ENCODE measurements around the gene GALNTL6. TPM values are rescaled to one million over a fixed set of nuclear protein-coding genes. Genes with fewer than 3 reads are reported as not detected.
A peak's percentile ranks its signal among the peaks of the same experiment; 100 is the strongest.

Gene GALNTL6
- polyA plus RNA-seq, 4 donors: 0.30 to 0.45 (median 0.31) TPM; not detected in 1

- Histone ChIP-seq H3K4me1 (ENCODE audit: control insufficient read depth in 3 of 3, insufficient read depth in 2 of 3, low read depth in 1 of 3, low read length in 2 of 3) (no peaks in the 10 kb centered on the region), H3K36me3 (ENCODE audit: control insufficient read depth in 3 of 3, insufficient read depth in 2 of 3, low read depth in 1 of 3, low read length in 3 of 3) (no peaks in the 10 kb centered on the region), H3K4me3 (ENCODE audit: low read depth in 1 of 3, low read length in 3 of 3) (no peak overlapping the region), H3K27me3 (ENCODE audit: control insufficient read depth in 3 of 3, insufficient read depth in 3 of 3, low read length in 3 of 3) (no peaks in the 10 kb centered on the region), H3K9me3 (ENCODE audit: control insufficient read depth in 2 of 2, insufficient read depth in 1 of 2, low read depth in 1 of 2, low read length in 1 of 2) (no peaks in the 10 kb centered on the region), H3K27ac (ENCODE audit: low read depth in 1 of 3, low read length in 2 of 3) (no peak overlapping the region)
- no peak for DNase-seq
- FAIRE-seq: no peak
- WGBS, 3 donors: 65 to 80% (median 78%) methylated on average over 6 of the region's 6 CpGs
Observed at GRCh38 chr4:172188248-172188988, 375.2 kb downstream of the GALNTL6 start.

- no peaks in the 10 kb centered on the region for H3K9me3 ChIP-seq (ENCODE audit: control insufficient read depth in 2 of 2, insufficient read depth in 1 of 2, low read depth in 1 of 2, low read length in 1 of 2)
- DNase-seq: peak in 1 of 2 donors; percentile 7
- no peaks in the 10 kb centered on the region for H3K36me3 ChIP-seq (ENCODE audit: control insufficient read depth in 3 of 3, insufficient read depth in 2 of 3, low read depth in 1 of 3, low read length in 3 of 3)
- no peaks in the 10 kb centered on the region for H3K4me1 ChIP-seq (ENCODE audit: control insufficient read depth in 3 of 3, insufficient read depth in 2 of 3, low read depth in 1 of 3, low read length in 2 of 3)
- no peak for FAIRE-seq
- H3K27me3 ChIP-seq (ENCODE audit: control insufficient read depth in 3 of 3, insufficient read depth in 3 of 3, low read length in 3 of 3): no peaks in the 10 kb centered on the region
- no peak overlapping the region for H3K4me3 ChIP-seq (ENCODE audit: low read depth in 1 of 3, low read length in 3 of 3)
- H3K27ac ChIP-seq (ENCODE audit: low read depth in 1 of 3, low read length in 2 of 3): no peak overlapping the region
Observed at GRCh38 chr4:172202480-172203076, 389.4 kb downstream of the GALNTL6 start.

- WGBS, 3 donors: 43 to 64% (median 50%) methylated on average over 3 of the region's 3 CpGs
Observed at GRCh38 chr4:172207258-172207657, 394.1 kb downstream of the GALNTL6 start.

GRCh38 chr4:172207886-172208285, 394.7 kb downstream of the GALNTL6 start:
- no peaks in the 10 kb centered on the region for H3K36me3 ChIP-seq (ENCODE audit: control insufficient read depth in 3 of 3, insufficient read depth in 2 of 3, low read depth in 1 of 3, low read length in 3 of 3)
- H3K9me3 ChIP-seq (ENCODE audit: control insufficient read depth in 2 of 2, insufficient read depth in 1 of 2, low read depth in 1 of 2, low read length in 1 of 2): no peaks in the 10 kb centered on the region
- H3K4me3 ChIP-seq (ENCODE audit: low read depth in 1 of 3, low read length in 3 of 3): no peak overlapping the region
- no peaks in the 10 kb centered on the region for H3K4me1 ChIP-seq (ENCODE audit: control insufficient read depth in 3 of 3, insufficient read depth in 2 of 3, low read depth in 1 of 3, low read length in 2 of 3)
- FAIRE-seq (no peak), DNase-seq (no peak)
- WGBS, 3 donors: 49 to 59% (median 58%) methylated on average over 3 of the region's 3 CpGs
- H3K27ac ChIP-seq (ENCODE audit: low read depth in 1 of 3, low read length in 2 of 3): no peak overlapping the region
- no peaks in the 10 kb centered on the region for H3K27me3 ChIP-seq (ENCODE audit: control insufficient read depth in 3 of 3, insufficient read depth in 3 of 3, low read length in 3 of 3)

More at GRCh38 chr4:172207258-172207657, 394.1 kb downstream of the GALNTL6 start:
- FAIRE-seq (no peak), DNase-seq (no peak)
- Histone ChIP-seq H3K4me3 (ENCODE audit: low read depth in 1 of 3, low read length in 3 of 3) (no peak overlapping the region), H3K27ac (ENCODE audit: low read depth in 1 of 3, low read length in 2 of 3) (no peak overlapping the region), H3K4me1 (ENCODE audit: control insufficient read depth in 3 of 3, insufficient read depth in 2 of 3, low read depth in 1 of 3, low read length in 2 of 3) (no peaks in the 10 kb centered on the region), H3K9me3 (ENCODE audit: control insufficient read depth in 2 of 2, insufficient read depth in 1 of 2, low read depth in 1 of 2, low read length in 1 of 2) (no peaks in the 10 kb centered on the region), H3K36me3 (ENCODE audit: control insufficient read depth in 3 of 3, insufficient read depth in 2 of 3, low read depth in 1 of 3, low read length in 3 of 3) (no peaks in the 10 kb centered on the region), H3K27me3 (ENCODE audit: control insufficient read depth in 3 of 3, insufficient read depth in 3 of 3, low read length in 3 of 3) (no peaks in the 10 kb centered on the region)

GRCh38 chr4:172220679-172221078, 407.5 kb downstream of the GALNTL6 start:
- FAIRE-seq: no peak

GRCh38 chr4:172225457-172225856, 412.3 kb downstream of the GALNTL6 start:
- H3K4me3 ChIP-seq (ENCODE audit: low read depth in 1 of 3, low read length in 3 of 3): no peak overlapping the region
- no peak for FAIRE-seq
- no peaks in the 10 kb centered on the region for H3K27me3 ChIP-seq (ENCODE audit: control insufficient read depth in 3 of 3, insufficient read depth in 3 of 3, low read length in 3 of 3)
- no peak overlapping the region for H3K27ac ChIP-seq (ENCODE audit: low read depth in 1 of 3, low read length in 2 of 3)
- DNase-seq: no peak
- no peaks in the 10 kb centered on the region for H3K36me3 ChIP-seq (ENCODE audit: control insufficient read depth in 3 of 3, insufficient read depth in 2 of 3, low read depth in 1 of 3, low read length in 3 of 3)
- 88 to 94% (median 94%) methylated on average over 5 of the region's 5 CpGs for WGBS, 3 donors
- no peaks in the 10 kb centered on the region for H3K9me3 ChIP-seq (ENCODE audit: control insufficient read depth in 2 of 2, insufficient read depth in 1 of 2, low read depth in 1 of 2, low read length in 1 of 2)
- H3K4me1 ChIP-seq (ENCODE audit: control insufficient read depth in 3 of 3, insufficient read depth in 2 of 3, low read depth in 1 of 3, low read length in 2 of 3): no peaks in the 10 kb centered on the region

More at GRCh38 chr4:172220679-172221078, 407.5 kb downstream of the GALNTL6 start:
- Histone ChIP-seq H3K27ac (ENCODE audit: low read depth in 1 of 3, low read length in 2 of 3) (no peak overlapping the region), H3K36me3 (ENCODE audit: control insufficient read depth in 3 of 3, insufficient read depth in 2 of 3, low read depth in 1 of 3, low read length in 3 of 3) (no peaks in the 10 kb centered on the region), H3K4me3 (ENCODE audit: low read depth in 1 of 3, low read length in 3 of 3) (no peak overlapping the region), H3K27me3 (ENCODE audit: control insufficient read depth in 3 of 3, insufficient read depth in 3 of 3, low read length in 3 of 3) (no peaks in the 10 kb centered on the region), H3K4me1 (ENCODE audit: control insufficient read depth in 3 of 3, insufficient read depth in 2 of 3, low read depth in 1 of 3, low read length in 2 of 3) (no peaks in the 10 kb centered on the region), H3K9me3 (ENCODE audit: control insufficient read depth in 2 of 2, insufficient read depth in 1 of 2, low read depth in 1 of 2, low read length in 1 of 2) (no peaks in the 10 kb centered on the region)
- WGBS, 3 donors: 0% methylated on average over 1 of the region's 1 CpG
- DNase-seq: no peak

- no peak for FAIRE-seq
Observed at GRCh38 chr4:172232966-172233365, 419.8 kb downstream of the GALNTL6 start.

GRCh38 chr4:172243551-172243950, 430.3 kb downstream of the GALNTL6 start:
- H3K27me3 ChIP-seq (ENCODE audit: control insufficient read depth in 3 of 3, insufficient read depth in 3 of 3, low read length in 3 of 3): no peaks in the 10 kb centered on the region
- no peak overlapping the region for H3K27ac ChIP-seq (ENCODE audit: low read depth in 1 of 3, low read length in 2 of 3)
- no peak overlapping the region for H3K4me3 ChIP-seq (ENCODE audit: low read depth in 1 of 3, low read length in 3 of 3)
- H3K4me1 ChIP-seq (ENCODE audit: control insufficient read depth in 3 of 3, insufficient read depth in 2 of 3, low read depth in 1 of 3, low read length in 2 of 3): no peaks in the 10 kb centered on the region
- no peaks in the 10 kb centered on the region for H3K9me3 ChIP-seq (ENCODE audit: control insufficient read depth in 2 of 2, insufficient read depth in 1 of 2, low read depth in 1 of 2, low read length in 1 of 2)
- no peak for DNase-seq
- no peak for FAIRE-seq
- WGBS, 3 donors: 93 to 95% (median 94%) methylated on average over 4 of the region's 4 CpGs
- H3K36me3 ChIP-seq (ENCODE audit: control insufficient read depth in 3 of 3, insufficient read depth in 2 of 3, low read depth in 1 of 3, low read length in 3 of 3): no peaks in the 10 kb centered on the region

More at GRCh38 chr4:172232966-172233365, 419.8 kb downstream of the GALNTL6 start:
- Histone ChIP-seq H3K4me1 (ENCODE audit: control insufficient read depth in 3 of 3, insufficient read depth in 2 of 3, low read depth in 1 of 3, low read length in 2 of 3) (no peaks in the 10 kb centered on the region), H3K36me3 (ENCODE audit: control insufficient read depth in 3 of 3, insufficient read depth in 2 of 3, low read depth in 1 of 3, low read length in 3 of 3) (no peaks in the 10 kb centered on the region), H3K9me3 (ENCODE audit: control insufficient read depth in 2 of 2, insufficient read depth in 1 of 2, low read depth in 1 of 2, low read length in 1 of 2) (no peaks in the 10 kb centered on the region), H3K27me3 (ENCODE audit: control insufficient read depth in 3 of 3, insufficient read depth in 3 of 3, low read length in 3 of 3) (no peaks in the 10 kb centered on the region), H3K4me3 (ENCODE audit: low read depth in 1 of 3, low read length in 3 of 3) (no peak overlapping the region), H3K27ac (ENCODE audit: low read depth in 1 of 3, low read length in 2 of 3) (no peak overlapping the region)
- DNase-seq: no peak
- 53 to 63% (median 62%) methylated on average over 5 of the region's 5 CpGs for WGBS, 3 donors

Measured in small intestine (tissue), 7 donors.